ENCODE data around the gene HCN2. TPM values are rescaled to one million over a fixed set of nuclear protein-coding genes. Genes with fewer than 3 reads are reported as not detected.

Gene HCN2
- total and polyA plus RNA-seq, 2 of the 13 experiments (the other 11 are each of a cell fraction or from before 2014, with no cell fraction given), result 0.01 TPM; not detected in 1

DNA sequence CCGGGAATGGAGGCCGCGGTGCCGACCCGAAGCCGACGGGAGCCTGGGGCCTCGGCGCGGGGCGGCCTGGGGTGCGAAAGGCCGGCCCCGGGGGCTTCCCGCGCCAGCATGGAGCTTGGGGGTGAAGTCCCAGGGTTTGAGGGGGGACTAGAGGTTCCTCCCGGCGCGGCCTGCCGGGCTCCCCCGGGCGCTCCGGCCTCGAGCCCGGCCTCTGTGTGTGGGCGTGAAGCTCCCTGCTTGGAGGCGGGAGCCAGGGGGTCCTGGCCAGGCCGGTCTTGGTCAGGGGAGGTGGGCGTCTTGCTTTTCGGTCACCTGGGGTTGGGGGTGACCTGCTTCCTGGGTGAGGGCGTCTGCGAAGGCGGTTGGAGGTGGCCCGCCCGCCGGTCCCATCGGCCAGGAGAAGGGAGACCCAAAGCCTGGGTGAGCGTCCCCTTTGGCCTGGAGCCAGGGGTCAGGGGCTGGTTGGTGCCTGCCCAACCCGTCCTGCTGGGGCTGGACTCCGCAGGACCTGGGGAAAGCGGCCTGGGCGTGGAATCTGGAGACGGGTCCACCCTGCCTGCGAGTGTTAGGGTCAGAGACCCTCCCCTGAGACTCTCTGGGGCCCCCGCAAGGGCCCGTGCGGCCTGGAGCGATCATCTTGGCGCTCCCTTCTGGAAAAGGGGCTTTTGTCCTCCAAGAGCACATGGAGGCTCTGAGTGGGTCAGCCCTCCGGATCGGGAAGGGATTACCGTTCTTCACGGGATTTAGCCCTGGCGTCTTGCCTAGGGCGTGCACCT, 16.8 kb upstream of the HCN2 start (continued):
- TF ChIP-seq, protein P1, sequence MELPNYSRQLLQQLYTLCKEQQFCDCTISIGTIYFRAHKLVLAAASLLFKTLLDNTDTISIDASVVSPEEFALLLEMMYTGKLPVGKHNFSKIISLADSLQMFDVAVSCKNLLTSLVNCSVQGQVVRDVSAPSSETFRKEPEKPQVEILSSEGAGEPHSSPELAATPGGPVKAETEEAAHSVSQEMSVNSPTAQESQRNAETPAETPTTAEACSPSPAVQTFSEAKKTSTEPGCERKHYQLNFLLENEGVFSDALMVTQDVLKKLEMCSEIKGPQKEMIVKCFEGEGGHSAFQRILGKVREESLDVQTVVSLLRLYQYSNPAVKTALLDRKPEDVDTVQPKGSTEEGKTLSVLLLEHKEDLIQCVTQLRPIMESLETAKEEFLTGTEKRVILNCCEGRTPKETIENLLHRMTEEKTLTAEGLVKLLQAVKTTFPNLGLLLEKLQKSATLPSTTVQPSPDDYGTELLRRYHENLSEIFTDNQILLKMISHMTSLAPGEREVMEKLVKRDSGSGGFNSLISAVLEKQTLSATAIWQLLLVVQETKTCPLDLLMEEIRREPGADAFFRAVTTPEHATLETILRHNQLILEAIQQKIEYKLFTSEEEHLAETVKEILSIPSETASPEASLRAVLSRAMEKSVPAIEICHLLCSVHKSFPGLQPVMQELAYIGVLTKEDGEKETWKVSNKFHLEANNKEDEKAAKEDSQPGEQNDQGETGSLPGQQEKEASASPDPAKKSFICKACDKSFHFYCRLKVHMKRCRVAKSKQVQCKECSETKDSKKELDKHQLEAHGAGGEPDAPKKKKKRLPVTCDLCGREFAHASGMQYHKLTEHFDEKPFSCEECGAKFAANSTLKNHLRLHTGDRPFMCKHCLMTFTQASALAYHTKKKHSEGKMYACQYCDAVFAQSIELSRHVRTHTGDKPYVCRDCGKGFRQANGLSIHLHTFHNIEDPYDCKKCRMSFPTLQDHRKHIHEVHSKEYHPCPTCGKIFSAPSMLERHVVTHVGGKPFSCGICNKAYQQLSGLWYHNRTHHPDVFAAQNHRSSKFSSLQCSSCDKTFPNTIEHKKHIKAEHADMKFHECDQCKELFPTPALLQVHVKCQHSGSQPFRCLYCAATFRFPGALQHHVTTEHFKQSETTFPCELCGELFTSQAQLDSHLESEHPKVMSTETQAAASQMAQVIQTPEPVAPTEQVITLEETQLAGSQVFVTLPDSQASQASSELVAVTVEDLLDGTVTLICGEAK (IDR thresholded peaks at IDR 0.05), result no peak
- TF ChIP-seq, protein P1 (CRISPR knock-in tag; IDR thresholded peaks at IDR 0.05), result 0 out of 2 replicates have a peak, but pooled peaks have one; percentile 1
- 0 out of 2 replicates have a peak, but pooled peaks have one; percentile 50 for TF ChIP-seq ZNF709 (CRISPR knock-in tag; IDR thresholded peaks at IDR 0.05)
- peak; percentile 41; the same call in 1 of the 2 replicates for TF ChIP-seq MEIS1 (CRISPR knock-in tag; IDR thresholded peaks at IDR 0.05; ENCODE audit: borderline replicate concordance)
- TF ChIP-seq ZNF782 (CRISPR knock-in tag; IDR thresholded peaks at IDR 0.05; ENCODE audit: borderline replicate concordance), result 0 out of 2 replicates have a peak, but pooled peaks have one; percentile 28
- TF ChIP-seq KAT8 (CRISPR knock-in tag; IDR thresholded peaks at IDR 0.05), result 0 out of 2 replicates have a peak, but pooled peaks have one; percentile 20
- TF ChIP-seq ZNF563 (CRISPR knock-in tag; IDR thresholded peaks at IDR 0.05), result peak; percentile 10; the same call in 1 of the 2 replicates
- no peak for TF ChIP-seq ZNF569 (CRISPR knock-in tag; IDR thresholded peaks at IDR 0.05; ENCODE audit: borderline replicate concordance)
- no peak for TF ChIP-seq ZNF432 (CRISPR knock-in tag; IDR thresholded peaks at IDR 0.05; ENCODE audit: borderline replicate concordance)
- no peak for TF ChIP-seq ADNP (CRISPR knock-in tag; IDR thresholded peaks at IDR 0.05)
- peak; percentile 40 for TF ChIP-seq HDAC1 (CRISPR knock-in tag; IDR thresholded peaks at IDR 0.05)
- TF ChIP-seq RARG (CRISPR knock-in tag; IDR thresholded peaks at IDR 0.05; ENCODE audit: low read depth), result no peak
- 0 out of 2 replicates have a peak, but pooled peaks have one; percentile 32 for TF ChIP-seq ZNF296 (CRISPR knock-in tag; conservative IDR thresholded peaks at IDR 0.05)
- TF ChIP-seq ZNF460 (CRISPR knock-in tag; IDR thresholded peaks at IDR 0.05; ENCODE audit: borderline replicate concordance), result no peak
- TF ChIP-seq TBX3 (IDR thresholded peaks at IDR 0.05; ENCODE audit: borderline replicate concordance), result no peak
- TF ChIP-seq FOXP1 (IDR thresholded peaks at IDR 0.05), result no peak
- no peak for TF ChIP-seq FOXP1 (CRISPR knock-in tag; IDR thresholded peaks at IDR 0.05)
- TF ChIP-seq KMT2A (CRISPR knock-in tag; IDR thresholded peaks at IDR 0.05), result 0 out of 2 replicates have a peak, but pooled peaks have one; percentile 35
- no peak for TF ChIP-seq ATF1 (CRISPR knock-in tag; IDR thresholded peaks at IDR 0.05)
- TF ChIP-seq RELA (CRISPR knock-in tag; IDR thresholded peaks at IDR 0.05), result no peak

Data from HepG2 (cell line).